HL-60 (cell line): ENCODE measurements around the gene FBN2.
A peak's percentile ranks its signal among the peaks of the same experiment; 100 is the strongest.

Experiments
- DNase-seq, 2 experiments: peaks; one replicate each; pipeline ENCODE4 v3.0.0-alpha.2; 2010 to 2020; ENCODE audit warnings: low read depth in 1 of 2, low spot score in 1 of 2
- H3K27ac ChIP-seq: fragments of 250-450 bp; sonication (Bioruptor Pico); replicated peaks from 2 replicates; pipeline ENCODE4 v1.5.1; 2020; ENCODE audit warnings: mild to moderate bottlenecking, moderate library complexity
- H3K27me3 ChIP-seq: fragments of 250-450 bp; sonication (Bioruptor Pico); 2 replicates; pipeline ENCODE4 v1.5.1; 2021; ENCODE audit warnings: mild to moderate bottlenecking, moderate library complexity; ENCODE audit not compliant: insufficient read depth, poor library complexity, severe bottlenecking
- H3K4me3 ChIP-seq: replicated peaks from 2 replicates; pipeline ENCODE4 v1.5.1; 2011; ENCODE audit warnings: mild to moderate bottlenecking, control low read depth, low read length; ENCODE audit not compliant: insufficient read depth
- CTCF ChIP-seq: IDR thresholded peaks from one replicate; pipeline ENCODE4 v1.5.1; 2011; ENCODE audit warnings: low read length, control low read depth, inconsistent platforms; ENCODE audit not compliant: insufficient read depth
- GABPA ChIP-seq: IDR thresholded peaks from 2 replicates; pipeline ENCODE4 v1.6.1; 2012; ENCODE audit warnings: low read depth
- POLR2AphosphoS5 ChIP-seq: IDR thresholded peaks from 2 replicates; pipeline ENCODE4 v1.6.1; 2012; ENCODE audit warnings: low read depth
- REST ChIP-seq: IDR thresholded peaks from 2 replicates; pipeline ENCODE4 v1.6.1; 2012; ENCODE audit warnings: low read depth; ENCODE audit not compliant: insufficient replicate concordance
- SPI1 ChIP-seq: IDR thresholded peaks from 2 replicates; pipeline ENCODE4 v1.6.1; 2012; ENCODE audit warnings: low read depth, mild to moderate bottlenecking, borderline replicate concordance

The FBN2 gene

GRCh38 chr5:128434993-128435392 is 103.1 kb downstream of the FBN2 start:
- TF ChIP-seq GABPA (no peak), CTCF (no peak), POLR2AphosphoS5 (no peak), SPI1 (no peak), REST (no peak)
- Histone ChIP-seq H3K4me3 (no peak overlapping the region), H3K27ac (no peak overlapping the region), H3K27me3 (no peaks in the 10 kb centered on the region)
- DNase-seq: no peak

GRCh38 chr5:128432913-128433440 is 105.1 kb downstream of the FBN2 start:
- Histone ChIP-seq H3K27ac (no peak overlapping the region), H3K4me3 (no peak overlapping the region), H3K27me3 (no peaks in the 10 kb centered on the region)
- no peak for DNase-seq
- TF ChIP-seq GABPA (no peak), SPI1 (peak; percentile 8; the same call in 1 of the 2 replicates)

GRCh38 chr5:128427921-128428320 is 110.1 kb downstream of the FBN2 start:
- TF ChIP-seq SPI1: no peak
- no peak for TF ChIP-seq CTCF
- H3K27me3 ChIP-seq: no peaks in the 10 kb centered on the region
- H3K27ac ChIP-seq: no peak overlapping the region
- DNase-seq: no peak
- no peak overlapping the region for H3K4me3 ChIP-seq

GRCh38 chr5:128426090-128426534 is 111.9 kb downstream of the FBN2 start:
- no peak for TF ChIP-seq GABPA
- no peak for TF ChIP-seq REST
- no peak for TF ChIP-seq CTCF
- Histone ChIP-seq H3K27ac (no peak overlapping the region), H3K27me3 (no peaks in the 10 kb centered on the region), H3K4me3 (no peak overlapping the region)
- DNase-seq: no peak
